Endothelial cell (in vitro differentiated cells): ENCODE measurements around the gene TMEM51. TPM values are rescaled to one million over a fixed set of nuclear protein-coding genes. Genes with fewer than 3 reads are reported as not detected.
A peak's percentile ranks its signal among the peaks of the same experiment; 100 is the strongest.
"Not testable (repeated sequence)": the region's sequence is repeated elsewhere in the genome, so short reads cannot be mapped to it uniquely, and the experiment has no call there.

Experiments used
- DNase-seq: peaks from one replicate; pipeline ENCODE4 v3.0.0; 2021; ENCODE audit warnings: low spot score
- H3K27ac Mint-ChIP-seq: one replicate; pipeline ENCODE4 v1.8.0; 2021; ENCODE audit warnings: mixed read lengths, inconsistent platforms; ENCODE audit not compliant: unreplicated experiment
- H3K27me3 Mint-ChIP-seq: one replicate; pipeline ENCODE4 v1.8.0; 2021; ENCODE audit warnings: mild to moderate bottlenecking, moderate library complexity, mixed read lengths, inconsistent platforms; ENCODE audit not compliant: unreplicated experiment
- H3K36me3 Mint-ChIP-seq: one replicate; pipeline ENCODE4 v1.8.0; 2021; ENCODE audit warnings: mild to moderate bottlenecking, low read depth, mixed read lengths, inconsistent platforms; ENCODE audit not compliant: unreplicated experiment
- H3K4me1 Mint-ChIP-seq: one replicate; pipeline ENCODE4 v1.8.0; 2021; ENCODE audit warnings: mild to moderate bottlenecking, mixed read lengths, inconsistent platforms; ENCODE audit not compliant: unreplicated experiment
- H3K4me3 Mint-ChIP-seq: one replicate; pipeline ENCODE4 v1.8.0; 2021; ENCODE audit warnings: mild to moderate bottlenecking, mixed read lengths, inconsistent platforms; ENCODE audit not compliant: unreplicated experiment
- H3K9me3 Mint-ChIP-seq: one replicate; pipeline ENCODE4 v1.8.0; 2021; ENCODE audit warnings: mixed read lengths, inconsistent platforms; ENCODE audit not compliant: unreplicated experiment
- CTCF ChIP-seq: fragments of 200-600 bp; sonication (generic); IDR thresholded peaks from one replicate; pipeline ENCODE4 v1.5.0; 2021; ENCODE audit warnings: antibody characterized with exemption; ENCODE audit not compliant: unreplicated experiment
- total RNA-seq: library from RNA; stranded (reverse); fragmentation: NEBNext Ultra II Directional; extraction: Animal tissue kit (Norgen Biotek cat#: 25700); gene quantifications from one replicate; pipeline ENCODE4 v1.2.1, GENCODE V29; 2021; ENCODE audit not compliant: unreplicated experiment

The TMEM51 gene
- total RNA-seq, 1 donor from 2014 or later: 23.5 TPM

- no peak overlapping the region for H3K27ac Mint-ChIP-seq
- H3K4me3 Mint-ChIP-seq: no peak overlapping the region
- H3K36me3 Mint-ChIP-seq: peaks cover 8% of the 10 kb centered on the region
- DNase-seq: no peak
- peaks cover 3% of the 10 kb centered on the region for H3K27me3 Mint-ChIP-seq
- TF ChIP-seq CTCF: no peak
- peaks cover 4% of the 10 kb centered on the region for H3K9me3 Mint-ChIP-seq
- peaks cover 1% of the 10 kb centered on the region for H3K4me1 Mint-ChIP-seq
Measured at GRCh38 chr1:15132965-15133364, 20.6 kb upstream of the TMEM51 start.

GRCh38 chr1:15134285-15134684 lies 19.3 kb upstream of the TMEM51 start:
- peaks cover 4% of the 10 kb centered on the region for H3K9me3 Mint-ChIP-seq
- peaks cover 5% of the 10 kb centered on the region for H3K4me1 Mint-ChIP-seq
- peaks cover 7% of the 10 kb centered on the region for H3K36me3 Mint-ChIP-seq
- no peak for TF ChIP-seq CTCF
- no peak overlapping the region for H3K27ac Mint-ChIP-seq
- no peak overlapping the region for H3K4me3 Mint-ChIP-seq
- peaks cover 3% of the 10 kb centered on the region for H3K27me3 Mint-ChIP-seq
- no peak for DNase-seq

DNA sequence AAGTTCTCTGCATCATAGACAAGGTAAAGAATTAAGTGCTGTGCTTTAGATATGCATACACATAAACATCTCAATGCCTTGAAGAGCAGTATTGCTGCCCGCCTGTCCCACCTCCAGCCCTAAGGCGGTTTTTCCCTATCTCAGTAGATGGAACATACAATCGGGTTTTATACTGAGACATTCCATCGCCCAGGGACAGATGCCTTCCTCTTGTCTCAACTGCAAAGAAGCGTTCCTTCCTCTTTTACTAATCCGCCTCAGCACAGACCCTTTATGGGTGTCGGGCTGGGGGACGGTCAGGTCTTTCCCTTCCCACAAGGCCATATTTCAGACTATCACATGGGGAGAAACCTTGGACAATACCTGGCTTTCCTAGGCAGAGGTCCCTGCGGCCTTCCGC lies 17.9 kb upstream of the TMEM51 start:
- H3K9me3 Mint-ChIP-seq, DNase-seq, H3K27me3 Mint-ChIP-seq, H3K36me3 Mint-ChIP-seq, H3K27ac Mint-ChIP-seq, H3K4me3 Mint-ChIP-seq: not testable (repeated sequence)
- H3K4me1 Mint-ChIP-seq: peaks cover 17% of the 10 kb centered on the region

DNA sequence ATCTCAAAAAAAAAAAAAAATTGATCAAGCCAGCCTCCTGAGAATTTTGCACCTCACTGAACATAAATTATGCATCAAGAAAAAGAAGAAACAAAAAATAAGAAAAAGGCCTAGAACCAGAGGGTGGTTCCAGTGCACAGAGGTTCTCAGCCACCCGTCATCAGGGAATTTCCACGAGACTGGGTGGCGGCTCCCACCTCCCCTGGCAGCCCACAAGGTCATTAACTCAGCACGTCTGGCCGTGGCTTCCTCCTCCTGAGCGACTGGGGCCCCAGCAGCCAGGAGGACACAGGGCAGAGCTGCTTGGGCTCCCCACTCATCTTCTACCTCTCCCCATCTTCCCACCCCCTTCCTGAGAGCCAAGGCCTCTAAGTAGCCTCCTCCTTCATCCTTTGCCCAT lies 15.7 kb upstream of the TMEM51 start:
- H3K27me3 Mint-ChIP-seq: peaks cover 3% of the 10 kb centered on the region
- H3K9me3 Mint-ChIP-seq: no peaks in the 10 kb centered on the region
- no peaks in the 10 kb centered on the region for H3K36me3 Mint-ChIP-seq
- peak overlapping the region; percentile 48 for H3K27ac Mint-ChIP-seq
- peaks cover 22% of the 10 kb centered on the region for H3K4me1 Mint-ChIP-seq
- DNase-seq: no peak
- H3K4me3 Mint-ChIP-seq: no peak overlapping the region
- TF ChIP-seq CTCF: no peak

DNA sequence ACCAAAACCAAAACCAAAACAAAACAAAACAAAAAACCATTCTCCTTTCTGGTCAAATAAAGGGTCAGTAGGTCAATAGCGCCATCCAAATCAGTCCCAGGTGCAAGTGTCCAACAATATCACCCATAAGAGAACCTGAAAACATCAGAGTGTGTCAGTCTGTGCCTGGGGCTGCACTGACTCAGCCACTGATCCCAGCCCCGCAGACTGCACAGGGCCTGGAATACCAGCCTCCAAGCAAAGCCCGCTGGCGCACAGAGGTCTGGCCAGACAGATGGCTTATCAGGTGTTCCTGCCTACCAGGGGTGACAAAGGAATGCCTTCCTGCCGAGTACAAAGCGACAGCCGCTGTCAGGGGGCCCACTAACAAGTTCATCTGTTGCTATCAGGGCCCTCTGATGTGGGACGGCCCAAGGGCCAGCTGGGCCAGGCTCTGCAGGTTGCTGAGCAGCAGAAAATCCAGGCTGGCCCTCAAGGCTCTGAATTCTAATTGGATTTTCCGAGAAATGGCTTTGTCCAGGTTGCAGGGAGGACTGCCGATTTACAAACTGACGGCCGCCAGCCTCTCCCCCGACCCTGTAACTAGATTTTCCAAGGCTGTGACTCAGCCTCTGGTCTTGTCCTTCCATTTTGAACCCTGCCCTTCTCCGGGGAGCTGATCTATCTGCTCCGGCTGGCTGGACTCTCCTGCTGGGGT lies 13.7 kb upstream of the TMEM51 start:
- peaks cover 2% of the 10 kb centered on the region for H3K27me3 Mint-ChIP-seq
- DNase-seq: peak; percentile 72
- peaks cover 22% of the 10 kb centered on the region for H3K4me1 Mint-ChIP-seq
- no peak for TF ChIP-seq CTCF
- no peak overlapping the region for H3K4me3 Mint-ChIP-seq
- H3K27ac Mint-ChIP-seq: peak overlapping the region; percentile 93
- no peaks in the 10 kb centered on the region for H3K36me3 Mint-ChIP-seq
- no peaks in the 10 kb centered on the region for H3K9me3 Mint-ChIP-seq
